GM12891 (cell line): ENCODE results near the gene CYP26C1.
A peak's percentile ranks its signal among the peaks of the same experiment; 100 is the strongest.
"Not testable (repeated sequence)": the region's sequence is repeated elsewhere in the genome, so short reads cannot be mapped to it uniquely, and the experiment has no call there.

Experiments used
- DNase-seq: peaks from one replicate; pipeline ENCODE4 v3.0.0; 2011; ENCODE audit warnings: low spot score; ENCODE audit not compliant: insufficient read length
- FAIRE-seq: peaks from 2 replicates; lab custom pipeline; 2011; peaks lifted over from hg19 to GRCh38; lab: Jason Lieb, UNC
- PAX5 ChIP-seq: IDR thresholded peaks from 2 replicates; pipeline ENCODE4 v1.6.1; 2011; ENCODE audit warnings: low read length, moderate library complexity, mild to moderate bottlenecking; ENCODE audit not compliant: insufficient read depth, severe bottlenecking
- POLR2A ChIP-seq: IDR thresholded peaks from 2 replicates; pipeline ENCODE4 v1.6.1; 2011; ENCODE audit warnings: low read depth, low read length, control low read depth
- POLR2AphosphoS5 ChIP-seq: IDR thresholded peaks from 2 replicates; pipeline ENCODE4 v1.6.1; 2011; ENCODE audit warnings: low read depth, low read length, control low read depth
- POU2F2 ChIP-seq: IDR thresholded peaks from 2 replicates; pipeline ENCODE4 v1.6.1; 2011; ENCODE audit warnings: low read depth, mild to moderate bottlenecking, control low read depth, low read length, moderate library complexity
- SPI1 ChIP-seq: IDR thresholded peaks from 2 replicates; pipeline ENCODE4 v1.6.1; 2011; ENCODE audit warnings: low read depth, low read length, control low read depth
- TAF1 ChIP-seq: IDR thresholded peaks from 2 replicates; pipeline ENCODE4 v1.6.1; 2011; ENCODE audit warnings: low read depth, low read length, control low read depth

The CYP26C1 gene

DNA sequence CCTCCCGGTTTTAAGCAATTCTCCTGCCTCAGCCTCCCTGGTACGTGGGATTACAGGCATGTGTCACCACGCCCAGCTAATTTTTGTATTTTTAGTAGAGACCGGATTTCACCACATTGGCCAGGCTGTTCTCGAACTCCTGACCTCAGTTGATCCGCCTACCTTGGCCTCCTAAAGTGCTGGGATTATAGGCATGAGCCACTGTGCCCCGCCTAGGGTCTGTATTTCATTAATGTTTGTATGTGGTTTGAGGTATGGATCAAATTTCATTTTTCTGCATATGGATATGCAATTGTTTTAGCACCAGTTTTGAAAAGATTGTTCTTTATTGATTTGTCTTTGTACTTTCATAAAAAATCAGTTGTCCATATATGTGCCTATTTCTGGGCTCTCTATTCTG lies 39.1 kb downstream of the CYP26C1 start:
- DNase-seq (no peak), FAIRE-seq (no peak)
- TF ChIP-seq POLR2AphosphoS5 (no peak), POLR2A (no peak), SPI1 (no peak), PAX5 (no peak), POU2F2 (no peak), TAF1 (no peak)

DNA sequence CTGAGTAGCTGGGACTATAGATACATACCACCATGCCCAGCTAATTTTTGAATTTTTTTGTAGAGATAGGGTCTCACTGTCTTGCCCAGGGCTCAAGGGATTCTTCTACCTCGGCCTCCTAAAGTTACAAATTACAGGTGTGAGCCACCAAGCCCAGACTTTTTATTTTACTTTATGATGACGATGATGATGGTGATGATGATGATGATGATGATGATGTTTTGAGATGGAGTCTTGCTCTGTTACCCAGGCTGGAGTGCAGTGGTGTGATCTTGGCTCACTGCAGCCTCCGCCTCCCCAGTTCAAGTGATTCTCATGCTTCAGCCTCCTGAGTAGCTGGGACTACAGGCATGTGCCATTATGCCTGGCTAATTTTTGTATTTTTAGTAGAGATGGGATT lies 40.5 kb downstream of the CYP26C1 start:
- not testable (repeated sequence) for FAIRE-seq, DNase-seq

DNA sequence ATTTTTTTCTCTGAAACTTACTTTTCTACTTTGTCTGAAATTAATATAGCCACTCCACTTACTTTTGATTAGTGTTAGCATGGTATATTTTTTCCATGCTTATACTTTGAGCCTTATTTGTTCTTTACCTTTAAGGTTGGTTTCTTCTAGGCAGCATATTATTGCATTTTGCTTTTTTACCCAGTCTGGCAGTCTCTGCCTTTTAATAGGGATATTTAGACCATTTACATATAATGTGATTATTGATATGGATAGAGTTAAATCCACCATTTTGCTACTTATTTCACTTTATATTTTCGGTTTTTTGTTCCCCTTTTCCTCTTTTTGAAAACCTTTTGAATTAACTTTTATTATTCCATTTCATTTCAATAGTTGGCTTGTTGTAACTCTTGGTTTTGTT lies 43.4 kb downstream of the CYP26C1 start:
- no peak for FAIRE-seq
- TF ChIP-seq POLR2A (no peak), PAX5 (no peak), SPI1 (no peak), POU2F2 (no peak), POLR2AphosphoS5 (no peak), TAF1 (no peak)
- no peak for DNase-seq

DNA sequence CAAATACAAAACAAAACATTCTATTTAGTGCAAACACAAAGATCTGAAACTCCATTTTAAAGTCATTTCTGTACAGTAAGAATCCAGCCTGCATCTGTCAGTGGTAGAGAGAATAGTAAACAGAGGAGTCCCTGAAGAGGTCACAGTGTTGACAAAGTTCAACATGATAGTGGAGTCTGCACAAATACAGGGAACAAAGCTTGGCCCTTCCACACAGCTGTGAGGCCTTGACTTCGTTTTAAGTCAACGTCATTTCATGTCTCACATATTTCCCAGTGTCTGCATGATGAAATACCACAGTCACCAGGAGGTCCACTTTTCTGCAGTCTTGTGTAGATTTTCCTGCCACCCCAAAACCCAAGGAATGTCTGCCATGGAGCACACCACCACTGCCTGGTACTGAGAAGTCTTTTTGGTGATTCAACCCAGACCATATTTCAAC lies 46.1 kb downstream of the CYP26C1 start:
- TF ChIP-seq TAF1 (no peak), POLR2A (no peak), POU2F2 (no peak), SPI1 (no peak), PAX5 (no peak), POLR2AphosphoS5 (no peak)
- no peak for FAIRE-seq
- no peak for DNase-seq

DNA sequence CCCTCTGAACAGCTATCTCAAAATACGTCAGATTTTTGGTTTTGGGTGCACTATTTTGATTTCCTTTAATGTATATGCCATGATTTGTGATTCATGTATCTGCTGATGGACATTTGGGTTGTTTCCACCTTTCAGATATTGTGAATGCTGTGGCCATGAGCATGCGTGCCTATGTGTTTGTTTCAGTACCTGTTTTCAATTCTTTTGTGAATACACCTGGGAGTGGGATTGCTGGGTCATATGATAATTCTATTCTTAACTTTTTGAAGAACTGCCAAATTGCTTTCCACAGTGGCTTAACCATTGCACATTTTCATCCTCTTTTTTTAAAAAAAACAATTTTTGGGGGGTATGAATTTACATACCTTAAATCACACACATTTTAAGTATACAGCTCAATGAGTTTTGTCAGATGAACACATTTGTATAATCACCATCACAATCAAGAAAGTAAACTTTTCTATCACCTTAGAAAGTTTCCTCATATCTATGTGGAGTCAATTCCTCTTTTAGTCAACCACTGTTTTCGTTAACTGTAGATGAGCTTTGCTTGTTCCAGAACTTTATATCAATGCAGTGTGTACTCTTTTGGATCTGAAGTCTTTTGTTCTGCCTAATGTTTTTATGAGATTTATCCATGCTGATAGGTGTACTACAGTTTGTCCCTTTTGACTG lies 50.0 kb downstream of the CYP26C1 start:
- FAIRE-seq (peak; percentile 63), DNase-seq (no peak)
- TF ChIP-seq POLR2AphosphoS5 (no peak), SPI1 (peak; percentile 91), TAF1 (no peak), PAX5 (no peak), POU2F2 (no peak), POLR2A (no peak)

DNA sequence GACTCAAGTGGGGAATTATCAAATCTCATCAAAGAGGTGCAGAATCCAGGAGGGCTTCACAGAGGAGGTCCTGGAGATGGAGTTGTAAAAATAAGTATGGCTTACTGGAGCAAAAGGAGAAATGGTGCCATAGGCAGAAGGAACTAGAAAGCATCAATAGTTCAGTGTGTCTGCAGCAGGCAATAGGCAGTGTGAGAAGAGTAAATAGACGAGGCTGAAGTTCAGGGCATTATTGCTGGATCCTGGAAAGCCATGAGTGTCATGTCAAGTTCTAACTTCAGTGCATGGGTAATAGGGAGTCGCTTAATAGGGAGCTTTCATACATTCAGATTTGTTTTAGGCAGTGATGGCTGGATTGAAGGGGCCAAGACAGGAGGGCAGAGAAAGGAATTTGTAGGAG lies 52.4 kb downstream of the CYP26C1 start:
- FAIRE-seq: no peak
- no peak for DNase-seq
- TF ChIP-seq PAX5 (no peak), POU2F2 (no peak), SPI1 (no peak), TAF1 (no peak), POLR2A (no peak), POLR2AphosphoS5 (no peak)

DNA sequence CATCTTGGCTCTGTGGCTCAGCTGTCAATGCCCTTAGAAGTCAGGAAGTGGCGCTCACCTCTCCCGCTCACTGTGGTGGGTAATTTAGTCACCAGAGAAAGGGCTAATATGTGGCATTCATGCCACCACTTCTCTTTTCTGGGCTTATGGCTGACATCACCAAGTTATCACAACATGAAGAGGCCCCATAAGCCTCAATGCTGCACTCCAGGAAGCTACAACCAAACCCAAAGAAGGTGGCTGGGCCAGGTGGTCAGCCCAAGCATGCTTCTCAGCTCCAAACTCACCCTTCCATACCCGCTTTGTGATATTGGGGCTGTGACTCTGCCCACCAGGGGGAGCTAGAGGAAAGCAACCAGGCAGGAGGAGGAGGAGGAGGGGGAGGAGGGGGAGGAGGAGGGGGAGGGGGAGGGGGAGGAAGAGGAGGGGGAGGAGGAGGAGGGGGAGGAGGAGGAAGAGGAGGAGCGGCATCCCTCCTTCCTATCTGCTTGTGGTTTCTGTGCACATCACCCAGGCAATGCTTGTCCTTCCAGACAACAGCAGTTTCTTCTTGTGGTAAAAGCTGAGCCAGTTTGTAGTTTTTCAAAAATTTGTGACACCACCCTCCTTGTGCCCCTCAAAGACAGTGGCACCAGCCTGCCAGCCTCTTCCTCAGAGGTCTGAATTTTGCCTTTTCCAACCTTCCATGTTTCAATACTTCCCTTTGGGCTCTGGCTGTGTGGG lies 55.2 kb downstream of the CYP26C1 start:
- DNase-seq (peak; percentile 38), FAIRE-seq (peak; percentile 26)
- TF ChIP-seq TAF1 (no peak), POU2F2 (no peak), PAX5 (no peak), POLR2A (no peak), SPI1 (peak; percentile 51; the same call in 1 of the 2 replicates), POLR2AphosphoS5 (no peak)
